ENCODE results near the gene CDY1B.
"Not testable (repeated sequence)": the region's sequence is repeated elsewhere in the genome, so short reads cannot be mapped to it uniquely, and the experiment has no call there.

DNA sequence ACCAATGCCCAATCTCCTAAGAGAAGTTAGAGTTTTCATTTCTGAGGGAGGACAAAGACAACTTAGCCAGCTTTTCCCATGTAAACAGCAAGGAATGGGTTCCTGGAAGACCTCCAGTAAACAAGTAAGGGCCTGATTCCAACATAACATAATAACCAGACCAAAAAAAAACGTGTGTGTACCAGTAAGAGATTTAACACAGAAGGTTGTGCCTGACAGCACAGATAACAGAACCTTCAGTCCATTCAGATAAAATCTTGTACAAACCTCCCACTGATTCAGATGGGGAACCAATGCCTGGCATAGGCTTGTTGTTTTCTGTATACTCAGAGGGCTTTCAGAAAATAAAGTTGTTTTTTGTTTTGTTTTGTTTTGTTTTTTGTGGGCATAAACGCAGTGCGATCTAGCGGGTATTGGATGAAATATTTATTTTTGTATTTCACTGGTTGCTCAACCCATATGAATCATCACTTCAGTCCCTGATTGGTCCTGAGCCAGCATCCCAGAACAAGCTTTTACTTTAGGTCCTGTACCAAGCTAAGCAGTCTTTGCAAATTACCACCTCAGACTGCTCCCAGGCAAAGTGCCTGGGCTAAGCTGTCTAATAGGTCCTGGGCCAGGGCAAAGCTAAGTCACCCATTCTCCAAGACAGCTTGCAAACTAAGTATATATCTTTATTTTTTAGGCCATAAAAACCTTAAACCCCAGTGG, 8.7 kb downstream of the CDY1B start:
- not testable (repeated sequence) for TF ChIP-seq EZH2 (IDR thresholded peaks at IDR 0.05; ENCODE audit: borderline replicate concordance); EZH2phosphoT487 (IDR thresholded peaks at IDR 0.05; ENCODE audit: low read depth, severe bottlenecking, unreplicated experiment)
- TF ChIP-seq, protein P1, sequence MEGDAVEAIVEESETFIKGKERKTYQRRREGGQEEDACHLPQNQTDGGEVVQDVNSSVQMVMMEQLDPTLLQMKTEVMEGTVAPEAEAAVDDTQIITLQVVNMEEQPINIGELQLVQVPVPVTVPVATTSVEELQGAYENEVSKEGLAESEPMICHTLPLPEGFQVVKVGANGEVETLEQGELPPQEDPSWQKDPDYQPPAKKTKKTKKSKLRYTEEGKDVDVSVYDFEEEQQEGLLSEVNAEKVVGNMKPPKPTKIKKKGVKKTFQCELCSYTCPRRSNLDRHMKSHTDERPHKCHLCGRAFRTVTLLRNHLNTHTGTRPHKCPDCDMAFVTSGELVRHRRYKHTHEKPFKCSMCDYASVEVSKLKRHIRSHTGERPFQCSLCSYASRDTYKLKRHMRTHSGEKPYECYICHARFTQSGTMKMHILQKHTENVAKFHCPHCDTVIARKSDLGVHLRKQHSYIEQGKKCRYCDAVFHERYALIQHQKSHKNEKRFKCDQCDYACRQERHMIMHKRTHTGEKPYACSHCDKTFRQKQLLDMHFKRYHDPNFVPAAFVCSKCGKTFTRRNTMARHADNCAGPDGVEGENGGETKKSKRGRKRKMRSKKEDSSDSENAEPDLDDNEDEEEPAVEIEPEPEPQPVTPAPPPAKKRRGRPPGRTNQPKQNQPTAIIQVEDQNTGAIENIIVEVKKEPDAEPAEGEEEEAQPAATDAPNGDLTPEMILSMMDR (IDR thresholded peaks at IDR 0.05; ENCODE audit: poor library complexity): not testable (repeated sequence)
